Measurements from ENCODE around the gene KCNG2. TPM values are rescaled to one million over a fixed set of nuclear protein-coding genes. Genes with fewer than 3 reads are reported as not detected.

KCNG2 gene
- total and polyA plus RNA-seq, 2 experiments from 2014 or later = not detected

GRCh38 chr18:79941473-79942119 is 143.9 kb downstream of the KCNG2 start:
- H4K20me1 ChIP-seq (ENCODE audit: insufficient read depth, poor library complexity, severe bottlenecking) = peaks cover 22% of the 10 kb centered on the region
- H3K79me2 ChIP-seq = peaks cover 79% of the 10 kb centered on the region
- H3K4me3 ChIP-seq = no peak overlapping the region
- H3K36me3 ChIP-seq (replicated peaks; ENCODE audit: insufficient read depth, low read depth) = no peaks in the 10 kb centered on the region
- H3K27me3 ChIP-seq = no peaks in the 10 kb centered on the region
- H3K4me1 ChIP-seq (ENCODE audit: insufficient read depth) = peaks cover 14% of the 10 kb centered on the region
- no peaks in the 10 kb centered on the region for H3K9me3 ChIP-seq (ENCODE audit: low read depth)
- no peak overlapping the region for H3K27ac ChIP-seq
- no peaks in the 10 kb centered on the region for H3K9me2 ChIP-seq (replicated peaks; ENCODE audit: insufficient read depth)
- DNase-seq (ENCODE audit: low spot score) = no peak
- no peak overlapping the region for H3K4me2 ChIP-seq
- TF ChIP-seq CTCF (IDR thresholded peaks at IDR 0.05; ENCODE audit: poor library complexity) (no peak), EZH2phosphoT487 (IDR thresholded peaks at IDR 0.05; ENCODE audit: low read depth, severe bottlenecking, unreplicated experiment) (no peak), EZH2 (IDR thresholded peaks at IDR 0.05; ENCODE audit: borderline replicate concordance) (no peak)
- 92% methylated on average over 16 of the region's 16 CpGs for WGBS (ENCODE audit: low lambda C conversion rate, missing lambda C conversion rate)
- no peak overlapping the region for H2AFZ ChIP-seq

- Histone ChIP-seq H3K4me1 (ENCODE audit: insufficient read depth) (peaks cover 14% of the 10 kb centered on the region), H3K36me3 (replicated peaks; ENCODE audit: insufficient read depth, low read depth) (no peaks in the 10 kb centered on the region), H3K79me2 (peaks cover 79% of the 10 kb centered on the region), H3K4me3 (no peak overlapping the region), H4K20me1 (ENCODE audit: insufficient read depth, poor library complexity, severe bottlenecking) (peaks cover 22% of the 10 kb centered on the region), H3K27me3 (no peaks in the 10 kb centered on the region), H3K27ac (peak overlapping the region; percentile 26), H2AFZ (no peak overlapping the region), H3K9me2 (replicated peaks; ENCODE audit: insufficient read depth) (no peaks in the 10 kb centered on the region), H3K9me3 (ENCODE audit: low read depth) (no peaks in the 10 kb centered on the region), H3K4me2 (peak overlapping the region; percentile 54)
- DNase-seq (ENCODE audit: low spot score) = no peak
- 89% methylated on average over 7 of the region's 7 CpGs for WGBS (ENCODE audit: low lambda C conversion rate, missing lambda C conversion rate)
- no peak for TF ChIP-seq CTCF (IDR thresholded peaks at IDR 0.05; ENCODE audit: poor library complexity)
- TF ChIP-seq EZH2 (IDR thresholded peaks at IDR 0.05; ENCODE audit: borderline replicate concordance) = no peak
- TF ChIP-seq EZH2phosphoT487 (IDR thresholded peaks at IDR 0.05; ENCODE audit: low read depth, severe bottlenecking, unreplicated experiment) = no peak
Measured at GRCh38 chr18:79942211-79942610, 144.5 kb downstream of the KCNG2 start.

GRCh38 chr18:79942786-79943607 is 145.3 kb downstream of the KCNG2 start:
- no peaks in the 10 kb centered on the region for H3K9me2 ChIP-seq (replicated peaks; ENCODE audit: insufficient read depth)
- no peaks in the 10 kb centered on the region for H3K27me3 ChIP-seq
- H3K27ac ChIP-seq = peak overlapping the region; percentile 26
- peaks cover 27% of the 10 kb centered on the region for H4K20me1 ChIP-seq (ENCODE audit: insufficient read depth, poor library complexity, severe bottlenecking)
- DNase-seq (ENCODE audit: low spot score) = peak; percentile 54
- H3K79me2 ChIP-seq = peaks cover 77% of the 10 kb centered on the region
- no peak overlapping the region for H2AFZ ChIP-seq
- no peaks in the 10 kb centered on the region for H3K9me3 ChIP-seq (ENCODE audit: low read depth)
- 71% methylated on average over 31 of the region's 31 CpGs for WGBS (ENCODE audit: low lambda C conversion rate, missing lambda C conversion rate)
- peaks cover 14% of the 10 kb centered on the region for H3K4me1 ChIP-seq (ENCODE audit: insufficient read depth)
- H3K4me3 ChIP-seq = no peak overlapping the region
- TF ChIP-seq CTCF (IDR thresholded peaks at IDR 0.05; ENCODE audit: poor library complexity) = no peak
- TF ChIP-seq EZH2phosphoT487 (IDR thresholded peaks at IDR 0.05; ENCODE audit: low read depth, severe bottlenecking, unreplicated experiment) = no peak
- no peak for TF ChIP-seq EZH2 (IDR thresholded peaks at IDR 0.05; ENCODE audit: borderline replicate concordance)
- peak overlapping the region; percentile 56 for H3K4me2 ChIP-seq
- H3K36me3 ChIP-seq (replicated peaks; ENCODE audit: insufficient read depth, low read depth) = no peaks in the 10 kb centered on the region
